RWPE1 (cell line): ENCODE data around the gene BEX2.

Source experiments
- CTCF ChIA-PET: fragments of 350-600 bp; sonication (Branson Sonifier 250); formaldehyde crosslinking; extraction: SDS; loops from one replicate; lab custom pipeline; 2021; lab: Yijun Ruan, JAX
- POLR2A ChIA-PET: fragments of 400-600 bp; formaldehyde crosslinking; extraction: SDS; loops from one replicate; lab custom pipeline; 2020; ENCODE audit warnings: antibody characterized with exemption; ENCODE audit not compliant: low non-redundant PET; lab: Yijun Ruan, JAX
- DNase-seq: peaks from one replicate; pipeline ENCODE4 v3.0.0; 2012; ENCODE audit warnings: low spot score
- H3K27ac ChIP-seq: fragments of 450-650 bp; 2 replicates; pipeline ENCODE4 v1.5.1; 2017
- CTCF ChIP-seq: fragments of 450-650 bp; conservative IDR thresholded peaks from 2 replicates; pipeline ENCODE4 v1.5.1; 2017; ENCODE audit warnings: low read depth, mild to moderate bottlenecking

The BEX2 gene

GRCh38 chrX:103347682-103348397 is 37.0 kb upstream of the BEX2 start:
- ChIA-PET POLR2A (no interaction called here), CTCF (no interaction called here)
- TF ChIP-seq CTCF, result no peak
- H3K27ac ChIP-seq, result no peak overlapping the region
- no peak for DNase-seq

DNA sequence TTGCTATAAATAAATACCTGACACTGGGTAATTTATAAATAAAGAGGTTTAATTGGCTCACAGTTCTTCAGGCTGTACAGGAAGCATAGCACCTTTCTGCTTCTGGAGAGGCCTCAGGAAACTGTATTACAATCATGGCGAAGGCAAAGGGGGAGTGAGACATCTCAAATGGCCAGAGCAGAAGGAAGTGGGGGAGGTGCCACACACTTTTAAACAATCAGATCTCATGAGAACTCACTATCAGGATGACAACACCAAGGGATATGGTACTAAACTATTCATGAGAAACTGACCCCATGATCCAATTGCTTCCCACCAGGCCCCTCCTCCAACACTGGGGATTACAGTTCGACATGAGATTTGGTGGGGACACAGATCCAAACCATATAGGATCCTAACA is 33.8 kb upstream of the BEX2 start:
- ChIA-PET POLR2A (no interaction called here), CTCF (no interaction called here)
- TF ChIP-seq CTCF, result no peak
- no peak for DNase-seq
- no peak overlapping the region for H3K27ac ChIP-seq

DNA sequence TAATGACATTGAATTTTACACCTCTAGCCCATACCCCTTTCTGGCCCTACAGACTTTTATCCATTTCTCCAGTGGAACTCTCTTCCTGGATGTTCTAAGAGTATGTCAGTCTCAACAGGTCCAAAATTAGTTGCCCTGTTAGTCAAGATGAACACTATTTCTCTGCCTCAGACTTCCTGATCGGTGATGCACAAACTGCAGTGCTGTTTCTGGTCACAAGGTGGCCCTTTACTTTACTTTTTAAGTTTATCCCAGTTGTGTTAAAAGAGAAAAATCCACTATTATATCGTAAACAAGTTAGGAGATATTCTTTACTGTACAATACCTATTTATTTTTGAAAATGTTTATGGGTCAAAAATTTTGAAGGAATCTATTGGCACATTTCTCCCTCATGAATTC is 32.3 kb upstream of the BEX2 start:
- no peak overlapping the region for H3K27ac ChIP-seq
- peak; percentile 67 for TF ChIP-seq CTCF
- peak; percentile 20 for DNase-seq
- CTCF ChIA-PET, result interaction anchor here (0.9 kb wide), 1 partner anchor 128 kb away, joined by 3 read pairs; no protein-coding TSS in a partner anchor
- POLR2A ChIA-PET, result no interaction called here

- no peak for TF ChIP-seq CTCF
- POLR2A ChIA-PET, result no interaction called here
- CTCF ChIA-PET, result interaction anchor here (1.2 kb wide), 1 partner anchor 125 kb away, joined by 3 read pairs; no protein-coding TSS in a partner anchor
- no peak for DNase-seq
- H3K27ac ChIP-seq, result no peak overlapping the region
Measured at GRCh38 chrX:103338663-103339062, 27.9 kb upstream of the BEX2 start.

GRCh38 chrX:103330681-103331288 is 20.0 kb upstream of the BEX2 start:
- no peak for DNase-seq
- TF ChIP-seq CTCF, result no peak
- no peak overlapping the region for H3K27ac ChIP-seq
- POLR2A ChIA-PET, result no interaction called here
- CTCF ChIA-PET, result no interaction called here

GRCh38 chrX:103329991-103330390 is 19.2 kb upstream of the BEX2 start, which contains the start of gene TCEAL7:
TSS of gene TCEAL7 (plus strand) at chrX:103330239. CDS start at chrX:103331404, 1,165 bp downstream.
- CTCF ChIA-PET, result no interaction called here
- no peak for DNase-seq
- POLR2A ChIA-PET, result no interaction called here
- TF ChIP-seq CTCF, result no peak
- no peak within 1 kb of the TSS for H3K27ac ChIP-seq
